ENCODE data around the gene PMIS2. TPM values are rescaled to one million over a fixed set of nuclear protein-coding genes. Genes with fewer than 3 reads are reported as not detected.

PMIS2 gene
- total RNA-seq, 1 experiment from 2014 or later, result not detected

DNA sequence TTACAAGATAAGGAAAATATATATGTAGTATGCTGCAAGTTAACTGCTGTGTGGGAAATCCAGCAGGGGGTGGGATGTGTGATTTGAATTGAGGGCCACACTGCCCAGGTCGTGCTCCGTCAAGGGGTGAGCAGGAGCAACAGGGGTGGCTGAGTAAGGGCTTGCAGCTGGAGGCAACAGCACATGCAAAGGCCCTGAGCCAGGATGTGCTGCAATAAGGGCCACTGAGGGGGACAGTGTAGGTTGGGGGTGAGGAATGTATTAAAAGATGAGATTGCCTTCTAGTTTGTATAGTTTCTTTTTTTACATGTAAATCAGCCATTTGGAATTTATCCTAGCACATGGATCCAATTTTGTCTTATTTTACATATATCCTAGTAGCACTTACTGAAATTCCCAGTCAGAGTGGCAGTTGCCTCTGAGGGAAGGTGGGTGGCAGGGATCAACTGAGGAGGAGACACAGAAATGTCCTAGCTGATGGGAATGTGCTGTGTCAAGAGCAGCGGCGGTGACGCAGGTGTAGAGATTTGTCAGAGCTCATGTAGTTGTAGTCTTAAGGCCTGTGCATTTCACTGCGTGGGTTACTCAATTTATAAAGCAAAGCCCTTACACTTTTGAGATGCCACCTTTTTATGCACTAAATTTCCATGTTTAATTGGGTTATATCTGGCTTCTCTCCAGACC, 37.5 kb downstream of the PMIS2 start:
- DNase-seq (ENCODE audit: extremely low read depth, low read depth), result no peak

DNA sequence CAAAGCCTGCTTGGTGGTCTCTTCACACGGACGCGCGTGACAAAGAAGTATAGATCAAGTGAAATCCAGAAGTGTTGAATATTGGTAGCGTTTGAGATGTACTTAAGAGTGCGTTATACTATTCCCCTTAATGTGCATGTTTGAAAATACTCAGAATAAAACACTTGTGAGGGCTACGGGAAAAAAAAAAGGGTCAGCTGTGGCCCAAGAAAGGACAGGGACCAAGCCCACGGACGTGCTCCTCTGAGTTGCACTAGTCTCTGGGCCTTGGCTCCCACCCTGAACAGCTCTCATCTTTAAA, 42.2 kb downstream of the PMIS2 start:
- DNase-seq (ENCODE audit: extremely low read depth, low read depth), result no peak

DNA sequence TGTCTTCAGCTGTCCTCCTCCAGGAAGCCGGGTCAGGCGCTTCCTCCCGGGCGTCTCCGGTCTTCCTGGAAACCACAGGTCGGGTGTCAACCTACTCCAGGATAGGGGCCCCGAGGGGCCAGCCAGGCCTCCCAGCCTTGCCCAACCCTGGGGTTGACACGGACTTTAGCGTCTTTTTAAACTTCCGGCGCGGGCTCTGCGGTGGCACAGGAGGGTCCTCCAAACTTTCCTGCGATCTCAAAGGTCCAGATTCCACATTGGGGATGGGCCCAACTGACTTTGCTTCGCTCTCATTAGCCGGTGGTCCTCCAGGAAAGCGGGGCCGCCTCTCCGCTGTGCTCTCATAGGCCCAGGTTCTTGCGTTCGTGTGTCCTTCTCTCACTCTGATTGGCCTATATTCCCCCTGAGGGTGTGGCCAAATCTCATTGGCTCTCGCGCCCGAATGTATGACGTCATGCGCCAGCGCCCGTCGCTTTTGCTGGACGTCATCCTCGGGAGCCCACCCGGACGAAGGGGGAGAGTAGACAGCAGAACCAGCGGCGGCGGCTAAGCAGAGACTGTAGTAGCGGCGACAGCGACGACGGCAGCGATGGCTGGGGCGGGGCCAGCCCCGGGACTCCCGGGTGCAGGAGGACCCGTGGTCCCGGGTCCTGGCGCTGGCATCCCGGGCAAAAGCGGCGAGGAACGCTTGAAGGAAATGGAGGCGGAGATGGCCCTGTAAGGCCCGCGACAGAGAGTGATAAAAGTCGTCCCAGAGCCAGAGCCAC, 42.8 kb downstream of the PMIS2 start, which contains the start of gene RBM42:
Gene RBM42, plus strand, starts transcription at position 472 of the 767 bp plus-strand sequence. Its CDS starts 118 bp downstream, at position 590.
- DNase-seq (ENCODE audit: extremely low read depth, low read depth), result peak; percentile 99

DNA sequence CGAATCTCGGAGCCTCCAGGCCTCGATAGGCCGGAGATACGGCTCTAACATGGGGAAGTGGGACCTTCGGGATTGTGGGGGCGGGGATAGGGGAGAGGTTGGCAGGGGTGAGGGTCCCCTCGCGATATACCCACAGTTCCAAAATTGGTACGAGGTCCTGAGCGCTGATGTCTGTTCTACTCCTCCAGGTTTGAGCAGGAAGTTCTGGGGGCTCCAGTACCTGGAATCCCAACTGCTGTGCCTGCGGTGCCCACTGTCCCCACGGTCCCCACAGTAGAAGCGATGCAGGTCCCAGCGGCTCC, 43.3 kb downstream of the PMIS2 start:
- DNase-seq (ENCODE audit: extremely low read depth, low read depth), result no peak

DNA sequence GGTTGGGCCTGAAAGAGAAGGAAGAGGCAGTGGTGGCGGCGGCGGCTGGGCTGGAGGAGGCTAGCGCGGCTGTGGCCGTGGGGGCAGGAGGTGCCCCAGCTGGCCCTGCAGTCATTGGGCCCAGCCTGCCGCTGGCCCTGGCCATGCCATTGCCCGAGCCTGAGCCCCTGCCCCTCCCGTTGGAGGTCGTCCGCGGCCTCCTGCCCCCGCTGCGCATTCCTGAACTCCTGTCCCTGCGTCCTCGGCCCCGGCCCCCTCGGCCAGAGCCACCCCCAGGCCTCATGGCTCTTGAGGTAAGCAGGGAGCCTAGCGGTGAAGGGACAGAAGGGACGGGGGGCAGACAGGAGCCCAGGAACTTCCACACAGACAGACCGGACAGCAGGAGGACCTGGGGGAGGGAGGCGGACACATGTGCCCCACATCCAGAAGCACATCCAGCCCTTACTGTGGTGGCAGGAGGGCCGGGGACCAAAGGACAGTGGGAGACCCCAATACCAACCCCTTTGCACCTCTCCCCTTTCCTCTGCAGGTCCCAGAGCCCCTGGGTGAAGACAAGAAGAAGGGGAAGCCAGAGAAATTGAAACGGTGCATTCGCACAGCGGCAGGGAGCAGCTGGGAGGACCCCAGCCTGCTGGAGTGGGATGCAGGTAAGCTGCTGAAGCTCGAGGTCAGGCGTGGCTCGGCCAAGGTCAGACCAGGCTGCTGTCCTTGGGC, 47.9 kb downstream of the PMIS2 start:
- no peak for DNase-seq (ENCODE audit: extremely low read depth, low read depth)

DNA sequence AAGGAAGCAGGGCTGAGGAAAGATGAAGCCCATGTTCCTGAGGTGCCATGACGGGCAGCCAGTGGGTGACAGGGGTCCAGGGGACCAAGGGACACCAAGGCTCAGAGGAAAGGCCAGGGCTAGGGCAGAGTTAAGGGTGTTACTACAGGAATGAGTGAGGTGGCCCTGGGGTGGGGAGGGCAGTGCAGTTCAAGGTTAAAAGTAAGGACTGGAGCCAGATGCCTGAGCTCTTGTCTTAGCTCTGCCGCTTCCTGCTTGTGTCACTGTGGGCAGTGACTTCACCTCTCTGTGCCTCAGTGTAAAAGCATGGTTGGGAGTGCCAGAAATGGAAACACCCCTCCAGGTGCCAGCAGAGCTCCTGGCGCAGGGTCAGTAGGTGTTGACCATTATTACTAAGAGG, 50.7 kb downstream of the PMIS2 start:
- DNase-seq (ENCODE audit: extremely low read depth, low read depth), result no peak

Other genes starting within 250 kb of the PMIS2 start
- not detected in 2 replicates for gene FFAR1, start 238.3 kb upstream of the PMIS2 start, total RNA-seq (2014; rRNA removed; shearing (Covaris generic))
- gene FFAR3, start 227.7 kb upstream of the PMIS2 start, total RNA-seq (2014; rRNA removed; shearing (Covaris generic)), result not detected in 2 replicates
- gene GPR42, start 215.1 kb upstream of the PMIS2 start, total RNA-seq (2014; rRNA removed; shearing (Covaris generic)), result not detected in 2 replicates
- gene FFAR2, start 137.9 kb upstream of the PMIS2 start, total RNA-seq (2014; rRNA removed; shearing (Covaris generic)), result not detected in 2 replicates
- gene KRTDAP, start 95.7 kb upstream of the PMIS2 start, total RNA-seq (2014; rRNA removed; shearing (Covaris generic)), result not detected in 2 replicates
- 0.40 TPM in 1 of 2 replicates, not detected in the other for gene DMKN, start 72.5 kb upstream of the PMIS2 start, total RNA-seq (2014; rRNA removed; shearing (Covaris generic))
- gene SBSN, start 57.9 kb upstream of the PMIS2 start, total RNA-seq (2014; rRNA removed; shearing (Covaris generic)), result not detected in 2 replicates
- not detected in 2 replicates for gene GAPDHS, start 52.7 kb upstream of the PMIS2 start, total RNA-seq (2014; rRNA removed; shearing (Covaris generic))
- 231 and 277 TPM in 2 replicates for gene TMEM147, start 40.5 kb upstream of the PMIS2 start, total RNA-seq (2014; rRNA removed; shearing (Covaris generic))
- not detected in 2 replicates for gene ATP4A, start 22.5 kb upstream of the PMIS2 start, total RNA-seq (2014; rRNA removed; shearing (Covaris generic))
- gene HAUS5, start 26.6 kb downstream of the PMIS2 start, total RNA-seq (2014; rRNA removed; shearing (Covaris generic)), result 8.6 and 9.9 TPM in 2 replicates
- 72.5 and 80.0 TPM in 2 replicates for gene RBM42, start 42.9 kb downstream of the PMIS2 start, total RNA-seq (2014; rRNA removed; shearing (Covaris generic))
- gene ETV2, start 55.6 kb downstream of the PMIS2 start, total RNA-seq (2014; rRNA removed; shearing (Covaris generic)), result 0.30 TPM in 1 of 2 replicates, not detected in the other
- gene COX6B1, start 62.1 kb downstream of the PMIS2 start, total RNA-seq (2014; rRNA removed; shearing (Covaris generic)), result 297 and 343 TPM in 2 replicates
- gene UPK1A, start 80.3 kb downstream of the PMIS2 start, total RNA-seq (2014; rRNA removed; shearing (Covaris generic)), result 0.25 TPM in 1 of 2 replicates, not detected in the other
- gene ZBTB32, start 118.4 kb downstream of the PMIS2 start, total RNA-seq (2014; rRNA removed; shearing (Covaris generic)), result not detected in 2 replicates
- gene KMT2B, start 131.8 kb downstream of the PMIS2 start, total RNA-seq (2014; rRNA removed; shearing (Covaris generic)), result 7.7 and 9.4 TPM in 2 replicates
- 0.49 and 1.6 TPM in 2 replicates for gene IGFLR1, start 156.3 kb downstream of the PMIS2 start, total RNA-seq (2014; rRNA removed; shearing (Covaris generic))
- 21.0 and 21.8 TPM in 2 replicates for gene U2AF1L4, start 159.2 kb downstream of the PMIS2 start, total RNA-seq (2014; rRNA removed; shearing (Covaris generic))
- 63.8 and 70.6 TPM in 2 replicates for gene PSENEN, start 159.5 kb downstream of the PMIS2 start, total RNA-seq (2014; rRNA removed; shearing (Covaris generic))
- 7.0 and 8.4 TPM in 2 replicates for gene LIN37, start 162.4 kb downstream of the PMIS2 start, total RNA-seq (2014; rRNA removed; shearing (Covaris generic))
- 3.7 and 6.7 TPM in 2 replicates for gene HSPB6, start 170.9 kb downstream of the PMIS2 start, total RNA-seq (2014; rRNA removed; shearing (Covaris generic))
- gene PROSER3, start 172.0 kb downstream of the PMIS2 start, total RNA-seq (2014; rRNA removed; shearing (Covaris generic)), result 7.4 and 8.0 TPM in 2 replicates
- 3.1 and 3.5 TPM in 2 replicates for gene ARHGAP33, start 189.4 kb downstream of the PMIS2 start, total RNA-seq (2014; rRNA removed; shearing (Covaris generic))
- gene PRODH2, start 226.7 kb downstream of the PMIS2 start, total RNA-seq (2014; rRNA removed; shearing (Covaris generic)), result not detected in 2 replicates